Measurements from ENCODE around the gene KRT23. TPM values are rescaled to one million over a fixed set of nuclear protein-coding genes. Genes with fewer than 3 reads are reported as not detected.

KRT23 gene
- total RNA-seq, 5 donors from 2014 or later (not counting 1 experiment from before 2014, with no cell fraction given) = not detected

DNA sequence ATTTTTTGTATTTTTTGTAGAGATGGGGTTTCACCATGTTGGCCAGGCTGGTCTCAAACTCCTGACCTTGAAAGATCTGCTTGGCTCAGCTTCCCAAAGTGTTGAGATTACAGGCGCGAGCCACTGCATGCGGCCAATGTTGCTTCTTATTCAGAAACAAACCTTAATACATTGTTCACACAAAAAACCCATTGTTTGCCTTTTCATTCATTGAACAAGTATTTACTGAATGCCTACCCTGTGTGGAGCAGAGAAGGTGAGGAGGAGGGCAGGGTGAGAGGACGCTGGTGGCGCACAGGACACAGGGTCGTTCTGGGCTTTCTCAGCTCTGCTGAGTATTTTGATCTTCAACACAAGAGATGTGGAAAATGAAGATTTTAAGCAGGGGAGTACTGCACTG, 8.0 kb upstream of the KRT23 start:
- Mint-ChIP-seq H3K27ac (no peak overlapping the region), H3K27me3 (peaks cover 60 to 68% of the 10 kb centered on the region in 2 donors), H3K4me1 (peaks cover 0 to 2% (median 0%) of the 10 kb centered on the region in 3 donors), H3K36me3 (no peaks in the 10 kb centered on the region), H3K9me3 (no peaks in the 10 kb centered on the region), H3K4me3 (no peak overlapping the region)
- no peak overlapping the region for H3K4me3 ChIP-seq (ENCODE audit: control insufficient read depth in 1 of 2, extremely low read depth in 1 of 2, low read length in 1 of 2)
- ATAC-seq (replicated peaks in 1 of 4) (no peak), DNase-seq (no peak)
- H3K4me1 ChIP-seq (ENCODE audit: control insufficient read depth in 1 of 2, extremely low read depth in 1 of 2, insufficient read depth in 2 of 2, low read length in 2 of 2) = no peaks in the 10 kb centered on the region
- POLR2A ChIA-PET = no interaction called here
- CTCF ChIA-PET = no interaction called here
- H3K27ac ChIP-seq (ENCODE audit: low read length) = no peak overlapping the region
- no peaks in the 10 kb centered on the region for H3K36me3 ChIP-seq (ENCODE audit: control insufficient read depth in 2 of 2, extremely low read depth in 1 of 2, insufficient read depth in 1 of 2, low read length in 1 of 2)
- peaks cover 7 to 20% of the 10 kb centered on the region in 2 experiments for H3K27me3 ChIP-seq (replicated peaks in 1 of 2; ENCODE audit: control insufficient read depth in 2 of 2, extremely low read depth in 1 of 2, insufficient read depth in 2 of 2, low read length in 1 of 2)
- WGBS (ENCODE audit: insufficient coverage) = 78% methylated on average over 3 of the region's 6 CpGs
- H3K9me3 ChIP-seq = no peaks in the 10 kb centered on the region

DNA sequence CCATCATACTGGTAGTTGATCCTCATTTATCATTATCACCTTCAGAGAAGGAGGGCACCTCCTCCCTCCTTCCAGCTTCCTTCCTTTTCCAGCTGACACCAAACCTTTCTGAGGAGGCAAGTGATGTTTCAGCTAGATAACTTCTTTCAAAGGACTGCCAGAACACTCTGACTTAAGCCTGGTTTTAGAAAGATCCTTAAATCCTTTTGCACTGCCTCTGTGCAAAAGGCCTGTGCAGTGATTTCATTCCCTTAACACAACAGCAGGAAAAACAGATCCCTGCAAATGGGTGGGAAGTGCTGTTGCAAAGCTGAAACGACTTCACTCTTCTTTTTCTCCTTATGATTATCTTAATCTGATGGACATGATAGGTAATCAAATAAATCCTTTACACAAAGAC, 7.1 kb upstream of the KRT23 start:
- Histone ChIP-seq H3K9me3 (no peaks in the 10 kb centered on the region), H3K27me3 (replicated peaks in 1 of 2; ENCODE audit: control insufficient read depth in 2 of 2, extremely low read depth in 1 of 2, insufficient read depth in 2 of 2, low read length in 1 of 2) (peaks cover 5 to 20% of the 10 kb centered on the region in 2 experiments), H3K4me1 (ENCODE audit: control insufficient read depth in 1 of 2, extremely low read depth in 1 of 2, insufficient read depth in 2 of 2, low read length in 2 of 2) (no peaks in the 10 kb centered on the region), H3K4me3 (ENCODE audit: control insufficient read depth in 1 of 2, extremely low read depth in 1 of 2, low read length in 1 of 2) (no peak overlapping the region), H3K36me3 (ENCODE audit: control insufficient read depth in 2 of 2, extremely low read depth in 1 of 2, insufficient read depth in 1 of 2, low read length in 1 of 2) (no peaks in the 10 kb centered on the region), H3K27ac (ENCODE audit: low read length) (no peak overlapping the region)
- Mint-ChIP-seq H3K4me1 (peaks cover 0 to 2% (median 0%) of the 10 kb centered on the region in 3 donors), H3K27me3 (peaks cover 60 to 62% of the 10 kb centered on the region in 2 donors), H3K36me3 (no peaks in the 10 kb centered on the region), H3K4me3 (no peak overlapping the region), H3K27ac (no peak overlapping the region), H3K9me3 (no peaks in the 10 kb centered on the region)
- DNase-seq (no peak), ATAC-seq (replicated peaks in 1 of 4) (no peak)
- POLR2A ChIA-PET = no interaction called here
- CTCF ChIA-PET = no interaction called here
- no CpG with 5 or more reads among the region's 1 CpG for WGBS (ENCODE audit: insufficient coverage)

DNA sequence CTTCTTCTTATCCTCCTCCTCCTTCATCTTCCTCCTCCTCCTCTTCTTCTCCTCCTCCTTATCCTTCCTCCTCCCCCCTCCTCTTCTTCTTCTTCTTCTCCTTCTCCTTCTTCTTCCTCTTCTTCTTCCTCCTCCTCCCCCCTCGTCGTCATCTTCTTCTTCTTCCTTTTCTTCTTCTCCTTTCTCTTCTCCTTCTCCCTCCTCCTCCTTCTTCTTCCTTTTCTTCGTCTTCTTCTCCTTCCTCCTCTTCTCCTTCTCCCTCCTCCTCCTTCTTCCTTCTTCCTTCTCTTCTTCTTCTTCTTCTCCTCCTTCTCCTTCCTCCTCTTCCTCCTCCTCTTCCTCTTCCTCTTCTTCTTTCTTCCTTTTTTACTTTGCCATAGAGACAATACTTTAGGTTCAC, 5.1 kb upstream of the KRT23 start:
- ChIA-PET CTCF (no interaction called here), POLR2A (no interaction called here)
- Mint-ChIP-seq H3K27ac (no peak overlapping the region), H3K36me3 (no peaks in the 10 kb centered on the region), H3K4me3 (no peak overlapping the region), H3K4me1 (no peaks in the 10 kb centered on the region), H3K27me3 (peaks cover 48% of the 10 kb centered on the region in 2 donors), H3K9me3 (no peaks in the 10 kb centered on the region)
- no peak for DNase-seq
- Histone ChIP-seq H3K27ac (ENCODE audit: low read length) (no peak overlapping the region), H3K36me3 (ENCODE audit: control insufficient read depth in 2 of 2, extremely low read depth in 1 of 2, insufficient read depth in 1 of 2, low read length in 1 of 2) (no peaks in the 10 kb centered on the region), H3K9me3 (no peaks in the 10 kb centered on the region), H3K4me3 (ENCODE audit: control insufficient read depth in 1 of 2, extremely low read depth in 1 of 2, low read length in 1 of 2) (no peak overlapping the region), H3K27me3 (replicated peaks in 1 of 2; ENCODE audit: control insufficient read depth in 2 of 2, extremely low read depth in 1 of 2, insufficient read depth in 2 of 2, low read length in 1 of 2) (peaks cover 0 to 9% of the 10 kb centered on the region in 2 experiments), H3K4me1 (ENCODE audit: control insufficient read depth in 1 of 2, extremely low read depth in 1 of 2, insufficient read depth in 2 of 2, low read length in 2 of 2) (no peaks in the 10 kb centered on the region)
- WGBS (ENCODE audit: insufficient coverage) = 67% methylated on average over 3 of the region's 3 CpGs
- no peak for ATAC-seq (replicated peaks in 1 of 4)

- DNase-seq (no peak), ATAC-seq (replicated peaks in 1 of 4) (no peak)
- Mint-ChIP-seq H3K4me3 (no peak overlapping the region), H3K9me3 (no peaks in the 10 kb centered on the region), H3K27me3 (peaks cover 37 to 43% of the 10 kb centered on the region in 2 donors), H3K27ac (no peak overlapping the region), H3K4me1 (no peaks in the 10 kb centered on the region), H3K36me3 (no peaks in the 10 kb centered on the region)
- H3K9me3 ChIP-seq = no peaks in the 10 kb centered on the region
- no peak overlapping the region for H3K27ac ChIP-seq (ENCODE audit: low read length)
- WGBS (ENCODE audit: insufficient coverage) = 87% methylated on average over 3 of the region's 6 CpGs
- H3K4me3 ChIP-seq (ENCODE audit: control insufficient read depth in 1 of 2, extremely low read depth in 1 of 2, low read length in 1 of 2) = no peak overlapping the region
- ChIA-PET POLR2A (no interaction called here), CTCF (interaction anchor here in 1 of 2 donors (0.7 kb wide), 1 partner anchor 125 kb away, joined by 3 read pairs; no protein-coding TSS in a partner anchor)
- H3K27me3 ChIP-seq (replicated peaks in 1 of 2; ENCODE audit: control insufficient read depth in 2 of 2, extremely low read depth in 1 of 2, insufficient read depth in 2 of 2, low read length in 1 of 2) = peaks cover 0 to 13% of the 10 kb centered on the region in 2 experiments
- H3K4me1 ChIP-seq (ENCODE audit: control insufficient read depth in 1 of 2, extremely low read depth in 1 of 2, insufficient read depth in 2 of 2, low read length in 2 of 2) = peaks cover 0 to 2% of the 10 kb centered on the region in 2 experiments
- no peaks in the 10 kb centered on the region for H3K36me3 ChIP-seq (ENCODE audit: control insufficient read depth in 2 of 2, extremely low read depth in 1 of 2, insufficient read depth in 1 of 2, low read length in 1 of 2)
These were observed 2.8 kb upstream of the KRT23 start for GRCh38 chr17:40940266-40940665.

DNA sequence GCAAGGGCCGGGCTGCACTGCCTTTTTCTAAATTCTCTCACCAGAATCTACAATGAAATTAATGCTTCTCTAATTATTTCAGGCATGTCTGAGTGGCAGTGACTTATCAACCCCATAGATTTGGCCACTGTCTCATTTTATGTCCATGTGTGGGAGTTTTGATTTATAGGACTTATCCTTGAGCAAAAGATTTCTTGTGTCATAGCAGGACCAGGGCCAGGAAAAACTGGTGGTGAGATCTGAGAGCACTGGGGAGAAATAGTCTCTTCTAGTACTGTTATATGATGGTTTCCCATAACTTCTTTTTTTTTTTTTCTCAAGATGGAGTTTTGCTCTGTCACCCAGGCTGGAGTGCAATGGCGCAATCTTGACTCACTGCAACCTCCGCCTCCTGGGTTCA, 1.5 kb upstream of the KRT23 start:
- H3K4me3 ChIP-seq (ENCODE audit: control insufficient read depth in 1 of 2, extremely low read depth in 1 of 2, low read length in 1 of 2) = no peak overlapping the region
- ATAC-seq (replicated peaks in 1 of 4) = no peak
- no peak overlapping the region for H3K4me3 Mint-ChIP-seq
- H3K27ac Mint-ChIP-seq = no peak overlapping the region
- peaks cover 0 to 2% of the 10 kb centered on the region in 2 experiments for H3K4me1 ChIP-seq (ENCODE audit: control insufficient read depth in 1 of 2, extremely low read depth in 1 of 2, insufficient read depth in 2 of 2, low read length in 2 of 2)
- DNase-seq = no peak
- no peaks in the 10 kb centered on the region for H3K9me3 ChIP-seq
- peaks cover 2 to 9% of the 10 kb centered on the region in 2 experiments for H3K27me3 ChIP-seq (replicated peaks in 1 of 2; ENCODE audit: control insufficient read depth in 2 of 2, extremely low read depth in 1 of 2, insufficient read depth in 2 of 2, low read length in 1 of 2)
- no peaks in the 10 kb centered on the region for H3K36me3 Mint-ChIP-seq
- peaks cover 30 to 37% of the 10 kb centered on the region in 2 donors for H3K27me3 Mint-ChIP-seq
- CTCF ChIA-PET = no interaction called here
- no peaks in the 10 kb centered on the region for H3K36me3 ChIP-seq (ENCODE audit: control insufficient read depth in 2 of 2, extremely low read depth in 1 of 2, insufficient read depth in 1 of 2, low read length in 1 of 2)
- POLR2A ChIA-PET = no interaction called here
- H3K9me3 Mint-ChIP-seq = no peaks in the 10 kb centered on the region
- 71% methylated on average over 1 of the region's 3 CpGs for WGBS (ENCODE audit: insufficient coverage)
- no peak overlapping the region for H3K27ac ChIP-seq (ENCODE audit: low read length)
- H3K4me1 Mint-ChIP-seq = no peaks in the 10 kb centered on the region

DNA sequence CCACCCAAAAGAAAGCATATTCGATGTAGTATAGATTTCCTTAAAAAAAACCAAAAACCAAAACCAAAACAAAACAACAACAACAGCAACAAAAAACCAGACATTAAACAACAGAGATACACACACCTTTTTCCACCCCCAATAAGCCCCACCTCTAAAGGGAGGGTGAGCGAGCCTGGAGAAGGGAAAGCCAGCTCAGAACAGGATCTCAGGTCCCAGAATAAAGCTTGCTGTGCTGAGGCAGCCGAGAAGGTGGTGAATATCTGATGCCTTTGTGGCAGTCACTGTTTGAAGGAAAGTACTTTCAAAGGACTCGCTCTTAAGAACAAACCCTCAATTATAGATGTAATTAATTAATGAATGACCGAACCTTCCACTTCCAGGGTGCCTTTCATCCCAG, 470 bp downstream of the KRT23 start:
- WGBS (ENCODE audit: insufficient coverage) = no CpG with 5 or more reads among the region's 5 CpGs
- Histone ChIP-seq H3K27ac (ENCODE audit: low read length) (no peak overlapping the region), H3K9me3 (no peaks in the 10 kb centered on the region), H3K4me3 (ENCODE audit: control insufficient read depth in 1 of 2, extremely low read depth in 1 of 2, low read length in 1 of 2) (no peak overlapping the region), H3K4me1 (ENCODE audit: control insufficient read depth in 1 of 2, extremely low read depth in 1 of 2, insufficient read depth in 2 of 2, low read length in 2 of 2) (peaks cover 0 to 2% of the 10 kb centered on the region in 2 experiments), H3K36me3 (ENCODE audit: control insufficient read depth in 2 of 2, extremely low read depth in 1 of 2, insufficient read depth in 1 of 2, low read length in 1 of 2) (no peaks in the 10 kb centered on the region), H3K27me3 (replicated peaks in 1 of 2; ENCODE audit: control insufficient read depth in 2 of 2, extremely low read depth in 1 of 2, insufficient read depth in 2 of 2, low read length in 1 of 2) (peaks cover 2 to 9% of the 10 kb centered on the region in 2 experiments)
- Mint-ChIP-seq H3K27ac (no peak overlapping the region), H3K36me3 (no peaks in the 10 kb centered on the region), H3K27me3 (peaks cover 29% of the 10 kb centered on the region in 2 donors), H3K4me1 (no peaks in the 10 kb centered on the region), H3K9me3 (no peaks in the 10 kb centered on the region), H3K4me3 (no peak overlapping the region)
- POLR2A ChIA-PET = no interaction called here
- DNase-seq = no peak
- no peak for ATAC-seq (replicated peaks in 1 of 4)
- CTCF ChIA-PET = no interaction called here

- ATAC-seq (replicated peaks in 1 of 4) (no peak), DNase-seq (no peak)
- WGBS (ENCODE audit: insufficient coverage) = 83% methylated on average over 11 of the region's 19 CpGs
- H3K36me3 ChIP-seq (ENCODE audit: control insufficient read depth in 2 of 2, extremely low read depth in 1 of 2, insufficient read depth in 1 of 2, low read length in 1 of 2) = no peaks in the 10 kb centered on the region
- peaks cover 0 to 2% of the 10 kb centered on the region in 2 experiments for H3K4me1 ChIP-seq (ENCODE audit: control insufficient read depth in 1 of 2, extremely low read depth in 1 of 2, insufficient read depth in 2 of 2, low read length in 2 of 2)
- Mint-ChIP-seq H3K27ac (no peak overlapping the region), H3K36me3 (no peaks in the 10 kb centered on the region), H3K4me3 (no peak overlapping the region), H3K4me1 (no peaks in the 10 kb centered on the region), H3K27me3 (peaks cover 29 to 30% of the 10 kb centered on the region in 2 donors), H3K9me3 (no peaks in the 10 kb centered on the region)
- ChIA-PET CTCF (interaction anchor here in 1 of 2 donors (0.6 kb wide), 1 partner anchor 420 kb away, joined by 6 read pairs; no protein-coding TSS in a partner anchor), POLR2A (no interaction called here)
- H3K4me3 ChIP-seq (ENCODE audit: control insufficient read depth in 1 of 2, extremely low read depth in 1 of 2, low read length in 1 of 2) = no peak overlapping the region
- no peak overlapping the region for H3K27ac ChIP-seq (ENCODE audit: low read length)
- H3K9me3 ChIP-seq = no peaks in the 10 kb centered on the region
- peaks cover 2 to 9% of the 10 kb centered on the region in 2 experiments for H3K27me3 ChIP-seq (replicated peaks in 1 of 2; ENCODE audit: control insufficient read depth in 2 of 2, extremely low read depth in 1 of 2, insufficient read depth in 2 of 2, low read length in 1 of 2)
These were observed 942 bp downstream of the KRT23 start for GRCh38 chr17:40936437-40936971.
